ENCODE results near the gene KIF5C. TPM values are rescaled to one million over a fixed set of nuclear protein-coding genes. Genes with fewer than 3 reads are reported as not detected.

The KIF5C gene
- total RNA-seq, 1 experiment from 2014 or later: 0.87 TPM

DNA sequence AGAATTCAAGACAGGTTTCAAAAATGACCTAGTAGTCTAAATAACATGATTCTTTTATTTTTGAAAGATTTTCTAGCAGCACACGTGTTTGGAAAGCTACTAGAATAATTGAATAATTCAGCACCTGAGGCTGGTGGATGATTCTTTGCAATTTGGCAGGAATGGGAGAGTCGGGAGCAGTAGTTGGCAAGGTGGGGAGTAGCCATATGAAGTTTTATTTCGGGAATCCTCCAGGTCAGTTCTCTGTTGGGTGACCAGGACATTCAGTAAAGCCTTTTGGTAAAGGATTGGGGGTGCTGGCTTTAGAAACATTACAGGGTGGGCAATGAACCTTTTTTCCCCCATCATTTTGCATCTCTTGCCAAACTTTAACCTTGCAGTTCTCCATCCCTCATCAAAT, 88.4 kb downstream of the KIF5C start:
- H3K4me3 Mint-ChIP-seq (ENCODE audit: low read depth, unreplicated experiment): no peak overlapping the region
- CTCF ChIA-PET: no interaction called here
- peaks cover 62% of the 10 kb centered on the region for H3K27me3 Mint-ChIP-seq (ENCODE audit: unreplicated experiment)
- no peaks in the 10 kb centered on the region for H3K4me1 Mint-ChIP-seq (ENCODE audit: low read depth, unreplicated experiment)
- H3K27ac Mint-ChIP-seq (ENCODE audit: unreplicated experiment): no peak overlapping the region
- TF ChIP-seq, protein P1, sequence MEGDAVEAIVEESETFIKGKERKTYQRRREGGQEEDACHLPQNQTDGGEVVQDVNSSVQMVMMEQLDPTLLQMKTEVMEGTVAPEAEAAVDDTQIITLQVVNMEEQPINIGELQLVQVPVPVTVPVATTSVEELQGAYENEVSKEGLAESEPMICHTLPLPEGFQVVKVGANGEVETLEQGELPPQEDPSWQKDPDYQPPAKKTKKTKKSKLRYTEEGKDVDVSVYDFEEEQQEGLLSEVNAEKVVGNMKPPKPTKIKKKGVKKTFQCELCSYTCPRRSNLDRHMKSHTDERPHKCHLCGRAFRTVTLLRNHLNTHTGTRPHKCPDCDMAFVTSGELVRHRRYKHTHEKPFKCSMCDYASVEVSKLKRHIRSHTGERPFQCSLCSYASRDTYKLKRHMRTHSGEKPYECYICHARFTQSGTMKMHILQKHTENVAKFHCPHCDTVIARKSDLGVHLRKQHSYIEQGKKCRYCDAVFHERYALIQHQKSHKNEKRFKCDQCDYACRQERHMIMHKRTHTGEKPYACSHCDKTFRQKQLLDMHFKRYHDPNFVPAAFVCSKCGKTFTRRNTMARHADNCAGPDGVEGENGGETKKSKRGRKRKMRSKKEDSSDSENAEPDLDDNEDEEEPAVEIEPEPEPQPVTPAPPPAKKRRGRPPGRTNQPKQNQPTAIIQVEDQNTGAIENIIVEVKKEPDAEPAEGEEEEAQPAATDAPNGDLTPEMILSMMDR (IDR thresholded peaks at IDR 0.05; ENCODE audit: unreplicated experiment): no peak
- intact Hi-C loops (cut with micrococcal nuclease; ENCODE audit: unreplicated experiment): no loop called here
- no peak for DNase-seq
- no TSS peak for BruUV-seq (replicated peaks)
- H3K9me3 Mint-ChIP-seq (ENCODE audit: low read depth, unreplicated experiment): no peaks in the 10 kb centered on the region
- H3K36me3 Mint-ChIP-seq (ENCODE audit: insufficient read depth, unreplicated experiment): no peaks in the 10 kb centered on the region

DNA sequence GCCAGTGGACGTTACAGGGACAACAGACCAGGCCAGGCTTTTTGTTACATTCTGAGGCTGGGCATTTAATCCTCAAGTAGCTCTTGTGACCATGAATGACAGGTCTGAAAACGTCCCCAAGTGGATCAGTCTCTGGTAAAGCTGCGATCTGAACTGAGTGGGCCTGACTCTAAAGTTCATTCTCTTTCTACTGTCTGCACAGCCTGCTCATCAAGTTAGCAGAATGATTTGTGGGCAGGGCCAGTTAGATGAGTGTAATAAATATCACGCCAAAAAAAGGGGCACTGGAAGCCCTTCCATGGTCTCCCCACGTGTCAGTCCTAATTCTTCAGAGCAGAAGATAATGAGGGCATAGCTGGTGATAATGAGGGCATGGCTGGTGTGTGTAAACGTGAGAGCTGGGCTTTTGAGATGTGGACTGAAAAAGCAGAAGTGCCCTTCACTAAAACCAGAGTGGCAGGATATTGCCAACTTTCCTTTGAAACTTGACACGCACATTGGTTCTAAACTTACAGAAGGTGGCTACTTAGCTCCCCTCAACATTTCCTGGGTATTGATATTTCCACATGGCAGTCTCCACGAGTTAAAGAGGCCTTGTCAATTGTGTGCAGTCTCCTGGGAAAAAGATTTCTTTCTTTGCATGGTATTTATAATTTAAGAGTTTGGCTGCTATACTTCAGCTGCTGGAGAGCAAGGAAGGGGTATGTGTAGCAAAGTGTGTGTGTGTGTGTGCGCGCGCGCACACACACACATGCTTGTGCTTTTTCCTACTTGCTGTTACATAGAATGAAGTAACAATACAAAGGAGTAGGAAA, 90.8 kb downstream of the KIF5C start:
- BruUV-seq (replicated peaks): no TSS peak

DNA sequence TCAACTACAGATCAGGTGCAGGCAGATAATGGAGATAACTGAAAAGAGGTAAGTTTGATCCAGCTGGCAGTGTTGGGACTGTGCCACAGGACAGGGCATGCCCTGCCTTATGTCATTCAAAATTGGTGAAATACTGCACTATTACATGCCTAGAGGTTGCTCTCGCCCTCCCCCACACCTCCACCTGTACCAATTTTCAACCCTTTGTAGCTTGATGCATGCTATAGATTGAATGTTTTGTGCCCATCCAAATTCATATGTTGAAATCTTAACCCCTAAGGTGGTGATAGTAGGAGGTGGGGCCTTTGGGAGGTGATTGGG, 91.4 kb downstream of the KIF5C start:
- CTCF ChIA-PET: interaction anchor here (0.7 kb wide), 1 partner anchor 13 kb away, joined by 3 read pairs; no protein-coding TSS in a partner anchor
- no peak for DNase-seq
- BruUV-seq (replicated peaks): no TSS peak
- Mint-ChIP-seq H3K4me3 (ENCODE audit: low read depth, unreplicated experiment) (no peak overlapping the region), H3K36me3 (ENCODE audit: insufficient read depth, unreplicated experiment) (no peaks in the 10 kb centered on the region), H3K9me3 (ENCODE audit: low read depth, unreplicated experiment) (no peaks in the 10 kb centered on the region), H3K27ac (ENCODE audit: unreplicated experiment) (no peak overlapping the region), H3K27me3 (ENCODE audit: unreplicated experiment) (peaks cover 43% of the 10 kb centered on the region), H3K4me1 (ENCODE audit: low read depth, unreplicated experiment) (no peaks in the 10 kb centered on the region)
- TF ChIP-seq, protein P1 (IDR thresholded peaks at IDR 0.05; ENCODE audit: unreplicated experiment): no peak
- intact Hi-C loops (cut with micrococcal nuclease; ENCODE audit: unreplicated experiment): no loop called here

More for the DNA sequence above, 90.8 kb downstream of the KIF5C start:
- H3K27me3 Mint-ChIP-seq (ENCODE audit: unreplicated experiment): peaks cover 49% of the 10 kb centered on the region
- TF ChIP-seq, protein P1 (IDR thresholded peaks at IDR 0.05; ENCODE audit: unreplicated experiment): no peak
- CTCF ChIA-PET: interaction anchor here (0.7 kb wide), 1 partner anchor 14 kb away, joined by 3 read pairs; no protein-coding TSS in a partner anchor
- DNase-seq: no peak
- intact Hi-C loops (cut with micrococcal nuclease; ENCODE audit: unreplicated experiment): no loop called here
- H3K4me3 Mint-ChIP-seq (ENCODE audit: low read depth, unreplicated experiment): no peak overlapping the region
- H3K9me3 Mint-ChIP-seq (ENCODE audit: low read depth, unreplicated experiment): no peaks in the 10 kb centered on the region
- no peak overlapping the region for H3K27ac Mint-ChIP-seq (ENCODE audit: unreplicated experiment)
- no peaks in the 10 kb centered on the region for H3K4me1 Mint-ChIP-seq (ENCODE audit: low read depth, unreplicated experiment)
- H3K36me3 Mint-ChIP-seq (ENCODE audit: insufficient read depth, unreplicated experiment): no peaks in the 10 kb centered on the region

DNA sequence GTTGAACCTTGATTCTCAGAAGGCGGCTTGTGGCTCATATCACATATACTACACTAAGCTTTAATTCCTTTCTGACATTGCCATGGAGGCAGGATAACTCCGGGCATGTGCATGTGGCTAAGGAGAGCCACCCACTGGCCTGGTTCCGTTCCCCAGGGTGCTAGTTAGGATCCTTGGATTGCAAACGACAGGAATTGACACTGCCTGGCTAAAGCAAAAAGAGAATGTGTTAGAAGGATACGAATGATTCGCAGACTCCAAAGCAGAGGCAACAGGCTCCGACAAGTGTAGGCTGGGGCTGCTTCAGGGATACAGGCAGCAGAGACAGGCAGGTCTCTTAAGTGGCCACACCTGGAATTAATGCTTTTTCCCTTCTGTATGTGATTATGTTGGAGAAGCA, 92.0 kb downstream of the KIF5C start:
- peaks cover 36% of the 10 kb centered on the region for H3K27me3 Mint-ChIP-seq (ENCODE audit: unreplicated experiment)
- no peaks in the 10 kb centered on the region for H3K9me3 Mint-ChIP-seq (ENCODE audit: low read depth, unreplicated experiment)
- intact Hi-C loops (cut with micrococcal nuclease; ENCODE audit: unreplicated experiment): no loop called here
- H3K27ac Mint-ChIP-seq (ENCODE audit: unreplicated experiment): no peak overlapping the region
- H3K36me3 Mint-ChIP-seq (ENCODE audit: insufficient read depth, unreplicated experiment): no peaks in the 10 kb centered on the region
- BruUV-seq (replicated peaks): no TSS peak
- H3K4me3 Mint-ChIP-seq (ENCODE audit: low read depth, unreplicated experiment): no peak overlapping the region
- no peaks in the 10 kb centered on the region for H3K4me1 Mint-ChIP-seq (ENCODE audit: low read depth, unreplicated experiment)
- TF ChIP-seq, protein P1 (IDR thresholded peaks at IDR 0.05; ENCODE audit: unreplicated experiment): no peak
- CTCF ChIA-PET: no interaction called here
- DNase-seq: no peak

Measured in Calu3 (cell line).